Activated CD8-positive, alpha-beta memory T cell treated with anti-CD3 and anti-CD28 coated beads, Interleukin-2, amount 50 U/mL, for 48 hours (primary cell): ENCODE measurements around the gene MNT.

Experiments used
- DNase-seq: peaks from one replicate; pipeline ENCODE4 v3.0.0-alpha.2; 2020

The MNT gene

DNA sequence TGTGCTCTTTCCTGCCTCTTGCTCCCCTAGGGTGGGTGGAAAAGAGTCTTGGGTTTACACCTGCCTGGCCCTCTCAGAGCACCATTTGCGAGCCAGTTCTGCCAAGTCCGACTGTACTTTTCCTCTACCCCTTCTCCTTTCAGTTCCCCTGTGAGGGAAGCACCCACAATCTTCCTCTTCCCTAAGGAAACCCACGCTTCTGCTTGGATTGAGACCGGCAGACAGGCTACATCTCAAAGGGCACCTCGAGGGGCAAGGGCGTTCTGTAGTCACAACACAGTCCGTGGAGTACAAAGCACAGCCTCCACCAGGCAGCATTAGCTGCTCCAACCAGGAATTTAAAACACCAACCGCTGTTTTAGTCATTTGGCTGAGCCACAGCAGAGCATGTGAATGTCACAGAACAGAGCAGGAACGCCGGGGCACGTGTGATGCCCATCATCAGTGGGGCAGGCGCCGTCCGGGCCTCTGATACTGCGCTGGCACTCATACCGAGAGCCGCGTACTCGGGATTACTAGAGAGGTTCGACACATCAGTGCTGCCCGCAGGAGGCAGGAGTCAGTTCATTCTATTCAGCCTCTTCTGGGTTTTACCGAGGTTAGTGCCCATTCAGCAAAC lies 13.7 kb upstream of the MNT start:
- no peak for DNase-seq

- DNase-seq, result no peak
Observed at GRCh38 chr17:2412561-2413021, 11.7 kb upstream of the MNT start.

DNA sequence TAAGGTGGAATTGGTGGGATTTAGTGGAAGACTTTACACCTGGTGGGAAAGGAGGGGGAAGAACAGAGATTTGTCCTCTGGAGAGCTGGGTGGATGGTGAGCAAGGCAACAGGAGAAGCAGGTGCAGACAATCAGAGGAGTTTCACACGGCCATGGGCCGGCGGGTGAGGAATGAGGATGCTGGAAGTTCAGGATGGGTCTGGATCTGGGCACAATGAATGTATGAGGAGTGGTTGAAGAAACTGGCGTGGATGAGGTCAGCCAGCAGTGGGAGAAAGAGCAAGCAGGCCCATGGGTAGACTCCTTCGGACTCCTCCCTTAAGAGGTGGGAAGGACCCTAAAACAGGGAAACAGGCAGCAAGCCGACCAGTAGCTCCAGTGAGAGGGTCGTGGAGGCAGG lies 10.1 kb upstream of the MNT start:
- no peak for DNase-seq

DNA sequence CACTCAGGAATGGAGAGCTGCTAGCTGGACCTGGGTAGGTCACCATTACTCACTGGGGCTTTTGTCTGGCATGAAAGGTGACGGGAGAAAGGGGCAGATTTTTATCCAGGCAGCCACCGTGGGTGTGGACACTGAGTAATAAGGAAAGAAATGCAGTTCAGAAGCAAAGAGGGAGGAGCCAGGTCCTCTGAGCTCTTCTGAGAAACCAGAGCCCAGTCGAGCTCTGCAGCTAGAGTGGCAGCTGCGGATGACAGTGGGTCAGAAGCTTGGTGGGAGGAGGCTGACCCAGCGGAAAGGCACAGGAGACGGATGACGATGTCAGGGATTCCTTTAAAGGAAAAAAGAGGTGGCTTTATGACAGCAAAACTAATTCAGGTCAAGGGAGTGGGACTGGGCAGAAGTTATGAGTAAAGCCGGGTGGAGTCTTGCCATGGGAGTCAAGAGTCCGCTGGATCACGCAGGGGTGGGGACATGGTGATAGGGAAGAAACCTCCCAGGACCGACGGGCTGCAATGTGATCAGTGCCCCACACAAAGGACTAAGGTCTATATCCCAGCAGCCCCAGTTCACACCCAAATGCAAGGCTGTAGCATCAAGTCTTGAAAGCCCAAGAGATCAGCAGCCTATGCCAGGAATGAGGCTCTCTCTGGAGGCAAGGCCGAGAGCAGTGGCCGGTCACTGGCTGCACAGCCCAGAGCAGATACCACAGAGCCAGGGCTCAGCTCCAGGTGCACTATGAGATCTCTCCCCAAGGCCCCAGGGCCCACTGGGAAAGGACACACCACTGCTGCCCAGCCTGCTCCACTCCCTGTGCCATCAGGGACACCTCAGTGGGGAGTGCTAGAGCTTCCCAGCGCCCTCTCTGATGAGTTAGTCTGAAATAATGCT lies 6.3 kb upstream of the MNT start:
- no peak for DNase-seq

DNA sequence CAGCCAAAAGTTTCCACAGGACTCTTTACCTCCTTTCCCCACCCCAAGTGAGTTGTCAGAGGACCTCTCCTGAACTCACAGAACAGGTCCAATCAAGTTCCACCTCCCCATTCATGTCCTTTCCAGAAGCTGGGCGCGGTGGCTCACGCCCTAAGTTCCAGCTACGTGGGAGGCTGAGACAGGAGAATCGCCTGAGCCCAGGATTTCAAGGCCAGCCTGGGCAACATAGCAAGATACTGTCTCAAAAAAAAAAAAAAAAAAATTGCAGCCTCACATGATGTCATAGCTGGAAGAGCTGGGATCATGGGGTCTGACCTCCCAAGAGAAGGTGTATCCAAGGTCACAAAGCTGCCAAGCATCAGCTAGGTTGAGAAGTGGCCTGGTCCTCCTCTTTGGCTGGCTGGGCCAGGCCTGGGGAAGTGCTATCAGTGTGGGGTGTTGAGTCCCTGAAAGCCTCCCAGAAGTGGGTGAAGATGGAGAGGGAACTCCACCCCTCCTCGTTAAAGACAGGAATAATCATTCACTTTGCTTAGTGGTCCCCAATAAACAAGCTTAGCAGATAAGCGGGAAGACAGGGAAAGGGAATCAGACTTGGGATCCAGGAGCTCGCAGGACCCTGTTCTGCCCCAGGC lies 5.5 kb upstream of the MNT start:
- DNase-seq, result no peak

GRCh38 chr17:2405247-2405926 lies 4.5 kb upstream of the MNT start:
- DNase-seq, result no peak

- DNase-seq, result no peak
Observed at GRCh38 chr17:2403044-2403443, 2.2 kb upstream of the MNT start.

DNA sequence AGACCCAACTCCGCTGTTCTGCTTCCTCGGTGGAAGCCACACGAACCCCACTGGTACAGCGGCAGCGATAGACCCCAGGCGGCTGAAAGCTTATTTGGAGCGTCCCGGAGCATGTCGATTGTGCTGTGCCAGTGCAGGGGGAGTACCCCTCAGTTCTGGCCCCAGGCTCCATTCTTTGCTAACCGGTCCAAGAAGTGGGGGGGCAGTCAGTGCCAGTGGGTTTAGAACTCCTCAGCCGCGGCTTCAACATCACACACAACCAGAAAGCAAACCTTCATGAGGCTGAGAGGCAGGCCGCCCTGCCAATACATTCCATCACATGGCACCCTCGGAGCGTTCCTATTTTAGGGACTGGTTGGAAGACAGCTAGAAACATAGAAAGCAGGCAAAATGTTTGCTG lies 1.7 kb upstream of the MNT start:
- no peak for DNase-seq

DNA sequence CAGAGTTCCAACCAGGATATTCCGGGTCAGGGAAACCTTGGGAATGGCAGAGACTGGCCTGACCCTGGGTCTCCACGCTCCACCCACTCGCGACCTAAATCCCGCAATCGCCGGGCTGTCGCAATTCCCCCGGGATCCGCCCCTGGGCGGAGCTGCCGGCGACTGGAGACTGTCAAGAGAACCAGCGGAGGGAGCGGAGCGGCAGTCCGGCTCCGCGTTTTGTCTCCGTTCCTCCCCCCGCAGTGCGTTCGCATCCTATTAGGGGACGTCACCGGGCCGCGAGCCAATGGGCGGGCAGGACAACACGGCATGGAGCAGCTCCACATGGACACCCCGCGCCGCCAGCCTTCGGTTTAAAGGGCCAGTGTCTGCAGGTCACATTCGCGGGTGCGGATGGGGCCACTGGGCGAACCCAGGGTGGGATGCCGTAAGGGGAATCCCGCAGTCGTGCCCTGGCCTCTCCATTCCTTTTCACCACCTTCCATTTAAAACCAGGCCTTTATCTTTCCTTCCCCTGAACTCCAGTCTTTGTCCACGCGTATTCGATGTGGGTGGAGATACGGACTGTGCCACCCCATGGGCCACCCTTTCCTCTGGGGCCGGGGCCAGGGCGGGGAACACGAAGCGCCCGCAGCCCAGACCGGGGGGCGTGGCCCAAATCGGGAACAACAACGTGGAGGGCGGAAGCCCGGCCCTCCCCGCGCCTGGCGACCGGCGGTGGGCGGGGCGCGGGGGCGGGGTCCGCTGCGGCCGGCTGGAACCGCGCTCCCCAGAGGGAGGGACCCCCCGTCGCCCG lies 764 bp upstream of the MNT start:
- DNase-seq, result peak; percentile 99

GRCh38 chr17:2400474-2400866 lies 390 bp downstream of the MNT start:
- peak; percentile 83 for DNase-seq

DNA sequence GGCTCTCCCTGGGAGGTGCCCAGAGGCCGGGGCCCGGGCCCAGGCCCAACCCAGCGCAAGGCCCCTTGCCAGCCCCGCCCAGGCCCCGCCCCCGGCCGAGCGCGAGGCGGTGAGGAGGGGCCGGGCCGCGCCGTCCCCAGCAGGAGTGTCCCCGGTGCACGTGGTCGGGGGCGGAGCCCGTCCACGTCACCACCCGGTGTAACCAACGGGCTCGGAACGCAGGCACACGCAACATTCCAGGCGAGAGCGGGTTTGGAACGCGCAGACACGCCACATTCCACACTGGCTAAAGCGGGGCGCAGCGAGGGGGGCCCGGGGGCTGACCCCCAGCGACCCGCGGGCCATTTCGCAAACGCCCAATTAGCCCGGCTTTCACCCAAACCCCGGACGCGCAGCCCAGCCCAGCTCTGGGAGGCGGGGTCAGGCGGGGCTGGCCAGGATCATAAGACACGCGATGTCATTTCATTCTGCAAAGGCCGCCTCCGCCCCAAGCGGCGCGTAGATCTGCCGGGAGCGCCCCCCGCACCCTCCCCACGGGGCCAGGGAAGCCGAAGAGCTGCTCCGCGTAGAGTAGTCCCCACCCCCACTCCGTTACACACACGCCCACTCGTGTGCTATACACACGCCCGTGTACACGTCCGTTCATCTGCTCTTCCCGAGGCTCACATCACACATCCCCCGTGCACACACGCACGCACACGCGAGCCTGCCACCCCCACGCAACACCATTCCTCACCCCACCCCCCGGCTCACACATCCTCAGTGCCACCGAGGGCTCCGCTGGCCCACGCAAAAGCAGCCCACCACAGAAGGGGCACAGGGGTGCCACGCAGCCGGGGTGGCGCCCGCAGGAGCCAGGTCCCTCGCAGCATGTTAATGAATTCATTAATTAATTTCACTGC lies 1.0 kb downstream of the MNT start:
- DNase-seq, result peak; percentile 96

- peak; percentile 77 for DNase-seq
Observed at GRCh38 chr17:2398655-2399571, 1.9 kb downstream of the MNT start.

DNA sequence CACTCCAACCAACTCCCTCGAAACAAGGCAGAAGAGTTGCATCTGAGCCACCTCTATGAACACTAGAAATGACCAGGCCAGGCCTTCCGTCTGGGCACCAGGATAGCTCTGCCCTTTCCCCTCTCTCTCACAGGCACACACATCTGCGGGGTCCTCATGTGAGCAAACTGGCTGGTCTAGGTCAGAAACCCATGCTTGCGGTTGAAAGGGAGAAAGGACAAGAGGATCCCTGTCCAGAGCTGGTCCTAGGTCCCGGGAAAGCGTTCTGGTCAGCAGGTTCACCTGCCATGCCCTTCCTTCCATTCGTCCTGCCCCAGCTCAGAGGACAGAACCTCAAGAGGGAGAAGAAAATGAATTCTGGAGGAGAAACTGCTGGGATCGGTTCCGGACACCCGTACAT lies 2.7 kb downstream of the MNT start:
- DNase-seq, result no peak

DNA sequence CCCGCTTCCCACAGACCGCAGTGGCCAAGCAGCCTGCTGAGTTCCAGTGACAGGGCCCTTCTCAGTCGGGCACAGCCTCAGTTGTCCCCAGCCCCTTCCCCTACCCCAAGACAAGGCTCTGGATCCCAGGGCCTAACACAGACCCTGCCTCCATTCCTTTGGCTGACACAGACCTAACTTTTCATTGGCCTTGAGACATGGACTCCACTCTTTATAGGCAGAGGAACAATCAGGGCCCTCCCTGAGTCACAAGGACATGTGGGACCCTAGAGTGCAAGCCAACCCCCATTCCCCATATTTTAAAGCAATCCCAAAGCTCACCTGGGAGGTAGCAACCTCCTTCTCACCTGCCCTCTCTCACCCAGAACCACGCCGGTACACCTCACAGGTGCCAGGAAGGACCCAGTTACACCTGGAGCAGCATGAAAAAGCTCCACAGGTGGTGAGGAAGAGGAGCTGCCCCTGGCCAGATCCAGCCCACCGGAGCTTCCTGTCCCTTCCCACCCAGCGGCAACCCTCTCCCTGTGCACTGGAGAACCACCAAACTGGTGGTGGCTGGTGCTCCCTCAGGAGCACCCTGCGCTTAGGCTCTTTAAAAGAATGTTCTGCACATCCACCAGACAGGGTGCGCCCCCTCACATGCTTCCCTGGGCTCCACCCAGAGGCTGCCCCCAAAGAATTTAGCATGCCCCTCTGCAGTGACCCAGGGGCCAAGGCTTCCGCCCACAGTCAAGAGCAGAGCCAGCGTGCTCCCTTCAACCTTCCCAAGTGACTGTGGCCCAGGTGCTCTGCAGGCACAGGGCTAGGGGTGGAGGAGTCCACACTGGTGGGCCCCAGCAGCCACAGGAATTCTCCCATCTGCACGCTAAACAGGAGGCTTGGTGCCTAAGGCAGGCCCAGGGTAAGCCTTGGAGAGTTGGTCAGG lies 3.4 kb downstream of the MNT start:
- no peak for DNase-seq

GRCh38 chr17:2396568-2397246 lies 4.2 kb downstream of the MNT start:
- peak; percentile 78 for DNase-seq

GRCh38 chr17:2396192-2396567 lies 4.7 kb downstream of the MNT start:
- no peak for DNase-seq

GRCh38 chr17:2395258-2396181 lies 5.3 kb downstream of the MNT start:
- no peak for DNase-seq
